IMR-90 (cell line): ENCODE measurements around the gene KRT32. TPM values are rescaled to one million over a fixed set of nuclear protein-coding genes. Genes with fewer than 3 reads are reported as not detected.

ENCODE experiments used
- ATAC-seq: fragments of 200-7000 bp; cut with Tn5 transposase; 2 replicates; pipeline ENCODE4 v1.9.1; 2020; ENCODE audit warnings: low read depth, mild to moderate bottlenecking, moderate library complexity
- BruUV-seq: library from RNA; stranded (reverse); fragments of 400-500 nt; replicated peaks from 2 replicates; lab custom pipeline; 2021; lab: Mats Ljungman, UMichigan
- CTCF ChIA-PET: fragments of 300-600 bp; formaldehyde crosslinking; extraction: SDS; loops from one replicate; lab custom pipeline; 2021; ENCODE audit warnings: antibody characterized with exemption; lab: Yijun Ruan, JAX
- POLR2A ChIA-PET: fragments of 300-600 bp; sonication (Branson Sonifier 250); formaldehyde crosslinking; loops from one replicate; lab custom pipeline; 2022; ENCODE audit warnings: antibody characterized with exemption; ENCODE audit not compliant: unreplicated experiment; lab: Charles Lee
- DNase-seq: peaks from one replicate; pipeline ENCODE4 v3.0.0; 2013
- H2AFZ ChIP-seq: replicated peaks from 2 replicates; pipeline ENCODE3; 2013; ENCODE audit warnings: low read length, mild to moderate bottlenecking; ENCODE audit not compliant: poor library complexity
- H2AK5ac ChIP-seq: 2 replicates; pipeline ENCODE4 v1.6.1; 2013; ENCODE audit warnings: low read depth, low read length, inconsistent platforms
- H2AK9ac ChIP-seq: replicated peaks from 2 replicates; pipeline ENCODE3; 2013; ENCODE audit warnings: mild to moderate bottlenecking, low read depth, low read length, moderate library complexity; ENCODE audit not compliant: poor library complexity
- H2BK120ac ChIP-seq: 2 replicates; pipeline ENCODE4 v1.6.1; 2013; ENCODE audit warnings: low read depth, low read length, inconsistent platforms
- H2BK15ac ChIP-seq: 3 replicates; pipeline ENCODE4 v1.6.1; 2013; ENCODE audit warnings: low read depth, low read length, inconsistent platforms
- H2BK20ac ChIP-seq: 2 replicates; pipeline ENCODE4 v1.6.1; 2013; ENCODE audit warnings: low read depth, mild to moderate bottlenecking, inconsistent platforms, low read length, moderate library complexity
- H2BK5ac ChIP-seq: 2 replicates; pipeline ENCODE4 v1.6.1; 2013; ENCODE audit warnings: mild to moderate bottlenecking, low read depth, low read length, inconsistent platforms; ENCODE audit not compliant: poor library complexity, severe bottlenecking
- H3K14ac ChIP-seq: replicated peaks from 2 replicates; pipeline ENCODE4 v1.6.1; 2013; ENCODE audit warnings: low read depth, low read length, inconsistent platforms
- H3K18ac ChIP-seq: 2 replicates; pipeline ENCODE4 v1.6.1; 2013; ENCODE audit warnings: low read depth, low read length, control low read depth
- H3K23ac ChIP-seq: 2 replicates; pipeline ENCODE4 v1.6.1; 2013; ENCODE audit warnings: low read depth, low read length, inconsistent platforms
- H3K27ac ChIP-seq: 2 replicates; pipeline ENCODE4 v1.5.1; 2013; ENCODE audit warnings: mild to moderate bottlenecking, control low read depth, low read length; ENCODE audit not compliant: insufficient read depth
- H3K27me3 ChIP-seq: 2 replicates; pipeline ENCODE4 v1.6.1; 2013; ENCODE audit warnings: low read length; ENCODE audit not compliant: control insufficient read depth, insufficient read depth
- H3K36me3 ChIP-seq: 2 replicates; pipeline ENCODE4 v1.6.1; 2013; ENCODE audit warnings: low read length, mixed read lengths; ENCODE audit not compliant: control insufficient read depth, insufficient read depth
- H3K4ac ChIP-seq: 2 replicates; pipeline ENCODE4 v1.6.1; 2013; ENCODE audit warnings: low read depth, low read length, inconsistent platforms
- H3K4me1 ChIP-seq: 2 replicates; pipeline ENCODE4 v1.6.1; 2013; ENCODE audit warnings: low read length, mixed read lengths; ENCODE audit not compliant: control insufficient read depth, insufficient read depth
- H3K4me2 ChIP-seq: 2 replicates; pipeline ENCODE4 v1.6.1; 2013; ENCODE audit warnings: low read depth, mild to moderate bottlenecking, control low read depth, low read length, moderate library complexity
- H3K4me3 ChIP-seq: 2 replicates; pipeline ENCODE4 v1.5.1; 2013; ENCODE audit warnings: low read depth, mild to moderate bottlenecking, control low read depth, low read length, moderate library complexity; ENCODE audit not compliant: insufficient read depth
- H3K56ac ChIP-seq: 2 replicates; pipeline ENCODE4 v1.6.1; 2013; ENCODE audit warnings: low read length, inconsistent platforms; ENCODE audit not compliant: insufficient read depth; ENCODE audit errors: extremely low read depth
- H3K79me1 ChIP-seq, 2 experiments: 2 replicates each; pipeline ENCODE4 v1.6.1; 2013; ENCODE audit warnings: low read length in 2 of 2, inconsistent platforms in 1 of 2, low read depth in 1 of 2
- H3K9ac ChIP-seq: 2 replicates; pipeline ENCODE4 v1.6.1; 2013; ENCODE audit warnings: low read depth, low read length, control low read depth
- H3K9me1 ChIP-seq: 2 replicates; pipeline ENCODE4 v1.6.1; 2013; ENCODE audit warnings: low read length, inconsistent platforms; ENCODE audit not compliant: insufficient read depth
- H3K9me3 ChIP-seq: 2 replicates; pipeline ENCODE4 v1.6.1; 2013; ENCODE audit warnings: low read length; ENCODE audit not compliant: control insufficient read depth, insufficient read depth
- H4K20me1 ChIP-seq: 2 replicates; pipeline ENCODE4 v1.6.1; 2013; ENCODE audit warnings: low read length, inconsistent platforms; ENCODE audit not compliant: insufficient read depth
- H4K5ac ChIP-seq: 2 replicates; pipeline ENCODE4 v1.6.1; 2013; ENCODE audit warnings: mild to moderate bottlenecking, low read depth, low read length, control low read depth
- H4K8ac ChIP-seq, 2 experiments: 2 replicates each; pipeline ENCODE4 v1.6.1; 2013; ENCODE audit warnings: low read depth in 2 of 2, low read length in 2 of 2, control low read depth in 1 of 2, inconsistent platforms in 1 of 2
- H4K91ac ChIP-seq: 2 replicates; pipeline ENCODE4 v1.6.1; 2013; ENCODE audit warnings: low read depth, low read length, inconsistent platforms; ENCODE audit not compliant: insufficient read depth
- BHLHE40 ChIP-seq: fragments of 150-350 bp; IDR thresholded peaks from 2 replicates; pipeline ENCODE4 v1.6.1; 2016; ENCODE audit warnings: mild to moderate bottlenecking, low read depth, low read length
- CEBPB ChIP-seq: IDR thresholded peaks from 2 replicates; pipeline ENCODE4 v1.6.1; 2012; ENCODE audit warnings: low read depth, low read length, improper control_type of control experiment
- CHD1 ChIP-seq: IDR thresholded peaks from 2 replicates; pipeline ENCODE4 v1.6.1; 2012; ENCODE audit warnings: low read depth, low read length, improper control_type of control experiment
- MAFK ChIP-seq: IDR thresholded peaks from 2 replicates; pipeline ENCODE4 v1.6.1; 2012; ENCODE audit warnings: low read depth, low read length, improper control_type of control experiment
- MAZ ChIP-seq: IDR thresholded peaks from 2 replicates; pipeline ENCODE4 v1.6.1; 2012; ENCODE audit warnings: low read depth, mild to moderate bottlenecking, low read length, improper control_type of control experiment, moderate library complexity, borderline replicate concordance
- MXI1 ChIP-seq: IDR thresholded peaks from 2 replicates; pipeline ENCODE4 v1.6.1; 2012; ENCODE audit warnings: low read depth, mild to moderate bottlenecking, low read length, moderate library complexity, borderline replicate concordance
- POLR2A ChIP-seq: IDR thresholded peaks from 2 replicates; pipeline ENCODE4 v1.6.1; 2012; ENCODE audit warnings: mild to moderate bottlenecking, low read depth, low read length
- RFX5 ChIP-seq: IDR thresholded peaks from 2 replicates; pipeline ENCODE4 v1.8.0; 2012; ENCODE audit warnings: low read depth, mild to moderate bottlenecking, low read length, moderate library complexity
- SMC3 ChIP-seq: fragments of 150-350 bp; IDR thresholded peaks from 2 replicates; pipeline ENCODE4 v1.6.1; 2016; ENCODE audit warnings: low read depth, mild to moderate bottlenecking, antibody characterized with exemption, low read length, moderate library complexity
- WGBS, 2 experiments: methylation state at CpG; one replicate each; pipeline versions ENCODE4 v1.1.5 to v1.1.7; 2013; ENCODE audit warnings: missing lambda C conversion rate in 2 of 2; ENCODE audit not compliant: insufficient read length in 1 of 2; ENCODE audit errors: extremely low coverage in 2 of 2; 5-methylcytosine and 5-hydroxymethylcytosine counted together
- dilution Hi-C: fragments of 300-500 bp; cut with HindIII; formaldehyde crosslinking; loops from one replicate; pipeline ENCODE4 v1.14.3; 2018; ENCODE audit warnings: low sequenced_read_pairs; ENCODE audit not compliant: unreplicated experiment
- in situ Hi-C: fragments of 300-500 bp; cut with MboI; formaldehyde crosslinking; loops from 3 replicates; pipeline ENCODE4 v1.14.3; 2019; ENCODE audit warnings: low sequenced_read_pairs, inconsistent platforms, mixed read lengths
- intact Hi-C: fragments of 100-400 bp; cut with micrococcal nuclease; formaldehyde crosslinking; loops from 2 replicates; pipeline ENCODE4 v1.10.0; 2022
- polyA plus RNA-seq, 3 experiments: library from polyadenylated mRNA; depleted of rRNA; stranded (reverse); fragments of >200 nt; gene quantifications; 2 replicates each; pipeline ENCODE4 v1.2.3, GENCODE V29; 2012; ENCODE audit warnings: low replicate concordance in 1 of 3
- total RNA-seq: library from RNA; depleted of rRNA; stranded (reverse); fragments of >200 nt; gene quantifications from 2 replicates; pipeline ENCODE4 v1.2.3, GENCODE V29; 2012
- TF ChIP-seq, protein P1 (sequence below): fragments of 150-350 bp; IDR thresholded peaks from 2 replicates; pipeline ENCODE4 v1.6.1; 2016; ENCODE audit warnings: low read depth, mild to moderate bottlenecking, low read length, moderate library complexity, borderline replicate concordance
- TF ChIP-seq, protein P2 (sequence below): fragments of 150-350 bp; IDR thresholded peaks from 2 replicates; pipeline ENCODE4 v1.6.1; 2017; ENCODE audit warnings: mild to moderate bottlenecking, antibody characterized with exemption, low read length, low read depth

KRT32 gene
- total and polyA plus RNA-seq, 2 of the 4 experiments (the other 2 are of a cell fraction): 0.09 TPM; not detected in 1

DNA sequence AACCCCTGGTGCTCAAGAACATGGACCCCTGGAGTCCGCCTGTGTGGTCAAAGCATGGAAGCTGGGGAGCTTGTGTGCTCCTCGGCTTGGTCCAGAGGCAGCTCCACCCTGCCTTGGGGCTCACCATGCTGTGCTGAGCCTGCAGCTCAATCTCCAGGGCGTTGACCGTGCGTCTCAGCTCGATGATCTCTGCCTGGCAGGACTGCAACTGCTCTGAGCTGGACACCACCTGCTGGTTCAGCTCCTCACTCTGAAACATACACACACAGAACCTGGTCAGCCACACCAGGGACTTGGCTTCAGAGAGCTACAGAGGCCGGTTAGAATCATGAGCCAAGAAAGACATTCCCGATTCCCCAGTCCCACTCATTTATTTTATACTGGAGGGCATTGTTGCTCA, 11.1 kb upstream of the KRT32 start:
- 88% methylated on average over 6 of the region's 8 CpGs; no CpG with 5 or more reads in 1 of the 2 experiments for WGBS, 2 experiments
- DNase-seq (no peak), ATAC-seq (no peak)
- Histone ChIP-seq H3K9me3 (peaks cover 2% of the 10 kb centered on the region; the same call in 1 of the 2 replicates), H3K14ac (no peak overlapping the region), H2BK20ac (no peak overlapping the region), H3K4me1 (no peaks in the 10 kb centered on the region), H3K4ac (no peak overlapping the region), H4K91ac (no peak overlapping the region), H4K5ac (no peak overlapping the region), H3K27me3 (peaks cover 16% of the 10 kb centered on the region), H2AFZ (no peak overlapping the region), H4K8ac (no peak overlapping the region), H3K56ac (no peak overlapping the region), H2BK120ac (no peak overlapping the region), H3K9ac (no peak overlapping the region), H3K18ac (no peak overlapping the region), H3K23ac (no peak overlapping the region), H2BK15ac (no peak overlapping the region), H3K4me2 (no peak overlapping the region), H3K9me1 (peaks cover 3% of the 10 kb centered on the region; the same call in 1 of the 2 replicates), H2BK5ac (no peak overlapping the region), H3K27ac (no peak overlapping the region), H3K79me1 (no peaks in the 10 kb centered on the region), H3K4me3 (no peak overlapping the region), H3K36me3 (no peaks in the 10 kb centered on the region), H2AK9ac (no peak overlapping the region), H4K20me1 (no peaks in the 10 kb centered on the region), H2AK5ac (0 out of 2 replicates have a peak overlapping the region, but pooled peaks have one; percentile 51)
- no TSS peak for BruUV-seq
- in situ Hi-C loops: no loop called here
- ChIA-PET POLR2A (no interaction called here), CTCF (no interaction called here)
- intact Hi-C loops: no loop called here
- dilution Hi-C loops: no loop called here
- TF ChIP-seq SMC3 (no peak), RFX5 (no peak), MAFK (no peak), CHD1 (no peak), POLR2A (no peak), CEBPB (no peak), MXI1 (no peak), BHLHE40 (no peak), MAZ (no peak)
- TF ChIP-seq, protein P1, sequence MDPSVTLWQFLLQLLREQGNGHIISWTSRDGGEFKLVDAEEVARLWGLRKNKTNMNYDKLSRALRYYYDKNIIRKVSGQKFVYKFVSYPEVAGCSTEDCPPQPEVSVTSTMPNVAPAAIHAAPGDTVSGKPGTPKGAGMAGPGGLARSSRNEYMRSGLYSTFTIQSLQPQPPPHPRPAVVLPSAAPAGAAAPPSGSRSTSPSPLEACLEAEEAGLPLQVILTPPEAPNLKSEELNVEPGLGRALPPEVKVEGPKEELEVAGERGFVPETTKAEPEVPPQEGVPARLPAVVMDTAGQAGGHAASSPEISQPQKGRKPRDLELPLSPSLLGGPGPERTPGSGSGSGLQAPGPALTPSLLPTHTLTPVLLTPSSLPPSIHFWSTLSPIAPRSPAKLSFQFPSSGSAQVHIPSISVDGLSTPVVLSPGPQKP: no peak
- TF ChIP-seq, protein P2, sequence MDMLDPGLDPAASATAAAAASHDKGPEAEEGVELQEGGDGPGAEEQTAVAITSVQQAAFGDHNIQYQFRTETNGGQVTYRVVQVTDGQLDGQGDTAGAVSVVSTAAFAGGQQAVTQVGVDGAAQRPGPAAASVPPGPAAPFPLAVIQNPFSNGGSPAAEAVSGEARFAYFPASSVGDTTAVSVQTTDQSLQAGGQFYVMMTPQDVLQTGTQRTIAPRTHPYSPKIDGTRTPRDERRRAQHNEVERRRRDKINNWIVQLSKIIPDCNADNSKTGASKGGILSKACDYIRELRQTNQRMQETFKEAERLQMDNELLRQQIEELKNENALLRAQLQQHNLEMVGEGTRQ: no peak
